Measurements from ENCODE around the gene PSMG3.
A peak's percentile ranks its signal among the peaks of the same experiment; 100 is the strongest.

Gene PSMG3

GRCh38 chr7:1532456-1533254 is 37.2 kb downstream of the PSMG3 start:
- Histone ChIP-seq H3K9me3 (ENCODE audit: control insufficient read depth, low read depth, low read length) (no peaks in the 10 kb centered on the region), H3K36me3 (ENCODE audit: control insufficient read depth, low read depth, low read length) (no peaks in the 10 kb centered on the region), H3K4me3 (ENCODE audit: low read length) (no peak overlapping the region), H3K27ac (ENCODE audit: low read length) (no peak overlapping the region), H3K9ac (ENCODE audit: low read length) (no peak overlapping the region), H3K27me3 (ENCODE audit: control insufficient read depth, insufficient read depth, low read length) (no peaks in the 10 kb centered on the region), H3K4me1 (ENCODE audit: control insufficient read depth, low read depth, low read length) (peaks cover 13% of the 10 kb centered on the region)

- H3K27me3 ChIP-seq (ENCODE audit: control insufficient read depth, insufficient read depth, low read length) = no peaks in the 10 kb centered on the region
- no peaks in the 10 kb centered on the region for H3K9me3 ChIP-seq (ENCODE audit: control insufficient read depth, low read depth, low read length)
- H3K4me3 ChIP-seq (ENCODE audit: low read length) = no peak overlapping the region
- H3K4me1 ChIP-seq (ENCODE audit: control insufficient read depth, low read depth, low read length) = peaks cover 9% of the 10 kb centered on the region
- no peak overlapping the region for H3K27ac ChIP-seq (ENCODE audit: low read length)
- H3K36me3 ChIP-seq (ENCODE audit: control insufficient read depth, low read depth, low read length) = no peaks in the 10 kb centered on the region
- H3K9ac ChIP-seq (ENCODE audit: low read length) = no peak overlapping the region
Measured at GRCh38 chr7:1531979-1532455, 37.8 kb downstream of the PSMG3 start.

- no peaks in the 10 kb centered on the region for H3K9me3 ChIP-seq (ENCODE audit: control insufficient read depth, low read depth, low read length)
- no peaks in the 10 kb centered on the region for H3K27me3 ChIP-seq (ENCODE audit: control insufficient read depth, insufficient read depth, low read length)
- peak overlapping the region; percentile 23 for H3K9ac ChIP-seq (ENCODE audit: low read length)
- H3K4me1 ChIP-seq (ENCODE audit: control insufficient read depth, low read depth, low read length) = peaks cover 3% of the 10 kb centered on the region
- peak overlapping the region; percentile 35 for H3K4me3 ChIP-seq (ENCODE audit: low read length)
- H3K27ac ChIP-seq (ENCODE audit: low read length) = no peak overlapping the region
- H3K36me3 ChIP-seq (ENCODE audit: control insufficient read depth, low read depth, low read length) = no peaks in the 10 kb centered on the region
Measured at GRCh38 chr7:1531263-1531978, 38.4 kb downstream of the PSMG3 start.

- Histone ChIP-seq H3K4me3 (ENCODE audit: low read length) (no peak overlapping the region), H3K27me3 (ENCODE audit: control insufficient read depth, insufficient read depth, low read length) (no peaks in the 10 kb centered on the region), H3K9ac (ENCODE audit: low read length) (no peak overlapping the region), H3K9me3 (ENCODE audit: control insufficient read depth, low read depth, low read length) (no peaks in the 10 kb centered on the region), H3K36me3 (ENCODE audit: control insufficient read depth, low read depth, low read length) (no peaks in the 10 kb centered on the region), H3K4me1 (ENCODE audit: control insufficient read depth, low read depth, low read length) (no peaks in the 10 kb centered on the region), H3K27ac (ENCODE audit: low read length) (no peak overlapping the region)
Measured at GRCh38 chr7:1530946-1531262, 38.9 kb downstream of the PSMG3 start.

- no peaks in the 10 kb centered on the region for H3K27me3 ChIP-seq (ENCODE audit: control insufficient read depth, insufficient read depth, low read length)
- H3K36me3 ChIP-seq (ENCODE audit: control insufficient read depth, low read depth, low read length) = no peaks in the 10 kb centered on the region
- H3K9ac ChIP-seq (ENCODE audit: low read length) = no peak overlapping the region
- no peaks in the 10 kb centered on the region for H3K9me3 ChIP-seq (ENCODE audit: control insufficient read depth, low read depth, low read length)
- no peak overlapping the region for H3K27ac ChIP-seq (ENCODE audit: low read length)
- no peak overlapping the region for H3K4me3 ChIP-seq (ENCODE audit: low read length)
- no peaks in the 10 kb centered on the region for H3K4me1 ChIP-seq (ENCODE audit: control insufficient read depth, low read depth, low read length)
Measured at GRCh38 chr7:1529383-1530116, 40.3 kb downstream of the PSMG3 start.

GRCh38 chr7:1526271-1526754 is 43.5 kb downstream of the PSMG3 start:
- H3K36me3 ChIP-seq (ENCODE audit: control insufficient read depth, low read depth, low read length) = no peaks in the 10 kb centered on the region
- H3K9me3 ChIP-seq (ENCODE audit: control insufficient read depth, low read depth, low read length) = no peaks in the 10 kb centered on the region
- H3K27ac ChIP-seq (ENCODE audit: low read length) = no peak overlapping the region
- no peaks in the 10 kb centered on the region for H3K27me3 ChIP-seq (ENCODE audit: control insufficient read depth, insufficient read depth, low read length)
- no peak overlapping the region for H3K9ac ChIP-seq (ENCODE audit: low read length)
- no peaks in the 10 kb centered on the region for H3K4me1 ChIP-seq (ENCODE audit: control insufficient read depth, low read depth, low read length)
- H3K4me3 ChIP-seq (ENCODE audit: low read length) = no peak overlapping the region

- H3K4me3 ChIP-seq (ENCODE audit: low read length) = no peak overlapping the region
- H3K27me3 ChIP-seq (ENCODE audit: control insufficient read depth, insufficient read depth, low read length) = no peaks in the 10 kb centered on the region
- no peak overlapping the region for H3K9ac ChIP-seq (ENCODE audit: low read length)
- no peaks in the 10 kb centered on the region for H3K4me1 ChIP-seq (ENCODE audit: control insufficient read depth, low read depth, low read length)
- H3K27ac ChIP-seq (ENCODE audit: low read length) = no peak overlapping the region
- no peaks in the 10 kb centered on the region for H3K36me3 ChIP-seq (ENCODE audit: control insufficient read depth, low read depth, low read length)
- no peaks in the 10 kb centered on the region for H3K9me3 ChIP-seq (ENCODE audit: control insufficient read depth, low read depth, low read length)
Measured at GRCh38 chr7:1525409-1525808, 44.4 kb downstream of the PSMG3 start.

GRCh38 chr7:1523844-1524243 is 46.0 kb downstream of the PSMG3 start:
- H3K4me3 ChIP-seq (ENCODE audit: low read length) = no peak overlapping the region
- no peaks in the 10 kb centered on the region for H3K36me3 ChIP-seq (ENCODE audit: control insufficient read depth, low read depth, low read length)
- H3K4me1 ChIP-seq (ENCODE audit: control insufficient read depth, low read depth, low read length) = no peaks in the 10 kb centered on the region
- H3K9ac ChIP-seq (ENCODE audit: low read length) = no peak overlapping the region
- no peak overlapping the region for H3K27ac ChIP-seq (ENCODE audit: low read length)
- no peaks in the 10 kb centered on the region for H3K27me3 ChIP-seq (ENCODE audit: control insufficient read depth, insufficient read depth, low read length)
- no peaks in the 10 kb centered on the region for H3K9me3 ChIP-seq (ENCODE audit: control insufficient read depth, low read depth, low read length)

- H3K4me1 ChIP-seq (ENCODE audit: control insufficient read depth, low read depth, low read length) = no peaks in the 10 kb centered on the region
- H3K27ac ChIP-seq (ENCODE audit: low read length) = no peak overlapping the region
- no peaks in the 10 kb centered on the region for H3K27me3 ChIP-seq (ENCODE audit: control insufficient read depth, insufficient read depth, low read length)
- H3K9ac ChIP-seq (ENCODE audit: low read length) = no peak overlapping the region
- no peaks in the 10 kb centered on the region for H3K9me3 ChIP-seq (ENCODE audit: control insufficient read depth, low read depth, low read length)
- no peaks in the 10 kb centered on the region for H3K36me3 ChIP-seq (ENCODE audit: control insufficient read depth, low read depth, low read length)
- no peak overlapping the region for H3K4me3 ChIP-seq (ENCODE audit: low read length)
Measured at GRCh38 chr7:1523208-1523607, 46.6 kb downstream of the PSMG3 start.

- H3K4me1 ChIP-seq (ENCODE audit: control insufficient read depth, low read depth, low read length) = no peaks in the 10 kb centered on the region
- no peaks in the 10 kb centered on the region for H3K27me3 ChIP-seq (ENCODE audit: control insufficient read depth, insufficient read depth, low read length)
- no peaks in the 10 kb centered on the region for H3K36me3 ChIP-seq (ENCODE audit: control insufficient read depth, low read depth, low read length)
- H3K9me3 ChIP-seq (ENCODE audit: control insufficient read depth, low read depth, low read length) = no peaks in the 10 kb centered on the region
- no peak overlapping the region for H3K27ac ChIP-seq (ENCODE audit: low read length)
- H3K9ac ChIP-seq (ENCODE audit: low read length) = no peak overlapping the region
- no peak overlapping the region for H3K4me3 ChIP-seq (ENCODE audit: low read length)
Measured at GRCh38 chr7:1521456-1521855, 48.4 kb downstream of the PSMG3 start.

- Histone ChIP-seq H3K9me3 (ENCODE audit: control insufficient read depth, low read depth, low read length) (no peaks in the 10 kb centered on the region), H3K36me3 (ENCODE audit: control insufficient read depth, low read depth, low read length) (no peaks in the 10 kb centered on the region), H3K27me3 (ENCODE audit: control insufficient read depth, insufficient read depth, low read length) (no peaks in the 10 kb centered on the region), H3K27ac (ENCODE audit: low read length) (no peak overlapping the region), H3K9ac (ENCODE audit: low read length) (no peak overlapping the region), H3K4me1 (ENCODE audit: control insufficient read depth, low read depth, low read length) (no peaks in the 10 kb centered on the region), H3K4me3 (ENCODE audit: low read length) (no peak overlapping the region)
Measured at GRCh38 chr7:1520539-1521234, 49.1 kb downstream of the PSMG3 start.

Data from iPS-18a (cell line).